HG02759 (cell line): ENCODE measurements around the gene ZSWIM7.

ENCODE experiments used
- ATAC-seq: cut with Tn5 transposase; IDR thresholded peaks from one replicate; pipeline ENCODE4 v1.9.1; 2021; ENCODE audit warnings: mild to moderate bottlenecking, moderate library complexity; ENCODE audit not compliant: unreplicated experiment

Gene ZSWIM7

DNA sequence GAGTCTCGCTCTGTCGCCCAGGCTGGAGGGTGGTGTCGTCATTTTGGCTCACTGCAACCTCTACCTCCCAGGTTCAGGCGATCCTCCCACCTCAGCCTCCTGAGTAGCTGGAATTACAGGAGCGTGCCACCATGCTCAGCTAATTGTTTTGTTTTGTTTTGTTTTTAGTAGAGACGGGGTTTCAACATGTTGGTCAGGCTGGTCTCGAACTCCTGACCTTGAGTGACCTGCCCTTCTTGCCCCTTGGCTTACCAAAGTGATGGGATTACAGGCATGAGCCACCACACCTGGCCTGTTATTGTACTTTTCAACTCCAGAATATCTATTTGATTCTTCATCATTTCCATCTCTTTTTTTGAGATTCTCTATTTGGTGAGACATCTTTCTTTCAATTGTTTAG, 63.6 kb downstream of the ZSWIM7 start:
- ATAC-seq: no peak

DNA sequence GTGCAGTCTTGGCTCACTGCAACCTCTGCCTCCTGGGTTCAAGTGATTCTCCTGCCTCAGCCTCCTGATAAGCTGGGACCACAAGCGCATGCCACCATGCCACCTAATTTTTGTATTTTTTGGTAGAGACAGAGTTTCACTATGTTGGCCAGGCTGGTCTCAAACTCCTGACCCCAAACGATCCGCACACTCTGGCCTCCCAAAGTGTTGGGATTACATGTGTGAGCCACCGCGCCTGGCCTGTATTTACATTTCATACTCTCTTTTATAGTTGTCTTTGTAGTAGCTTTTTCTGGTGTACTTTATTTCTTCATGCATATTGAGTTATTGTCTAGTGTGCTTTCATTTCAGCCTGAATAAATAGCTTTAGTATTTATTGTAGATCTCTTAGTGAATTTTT, 64.6 kb downstream of the ZSWIM7 start:
- no peak for ATAC-seq

DNA sequence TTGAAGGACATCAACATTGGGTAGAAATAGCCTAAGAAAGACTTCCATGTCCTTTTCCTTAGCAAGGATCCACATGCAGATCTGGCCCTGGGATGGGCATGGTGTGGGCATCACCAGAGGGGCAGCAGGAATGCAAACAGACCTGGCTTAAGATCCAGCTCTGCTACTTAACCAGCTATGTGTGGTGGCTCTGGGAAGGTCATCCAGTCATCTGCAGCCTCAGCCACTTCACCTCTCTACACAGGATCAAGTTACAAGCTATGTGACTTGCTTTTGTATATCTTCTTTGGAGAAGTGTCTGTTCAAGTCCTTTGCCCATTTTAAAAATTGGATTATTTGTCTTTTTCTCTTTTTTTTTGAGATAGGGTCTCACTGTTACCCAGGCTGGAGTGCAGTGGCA, 68.1 kb downstream of the ZSWIM7 start:
- no peak for ATAC-seq

DNA sequence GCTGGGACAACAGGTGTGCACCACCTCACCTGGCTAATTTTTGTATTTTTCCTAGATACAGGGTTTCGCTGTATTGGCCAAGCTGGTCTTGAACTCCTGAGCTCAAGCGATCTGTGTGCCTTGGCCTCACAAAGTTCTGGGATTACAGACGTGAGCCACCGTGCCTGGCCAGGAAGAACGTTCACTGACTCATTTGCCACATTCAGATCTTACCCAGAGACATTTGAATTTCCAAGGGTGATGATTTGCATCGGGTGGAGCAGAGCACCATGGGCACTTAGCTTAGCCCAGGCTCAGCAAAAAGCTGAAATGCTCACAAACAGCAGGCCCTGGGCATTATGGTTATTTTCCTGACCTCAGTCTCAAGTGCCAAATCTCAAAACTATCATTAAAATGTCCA, 69.1 kb downstream of the ZSWIM7 start:
- ATAC-seq: no peak

DNA sequence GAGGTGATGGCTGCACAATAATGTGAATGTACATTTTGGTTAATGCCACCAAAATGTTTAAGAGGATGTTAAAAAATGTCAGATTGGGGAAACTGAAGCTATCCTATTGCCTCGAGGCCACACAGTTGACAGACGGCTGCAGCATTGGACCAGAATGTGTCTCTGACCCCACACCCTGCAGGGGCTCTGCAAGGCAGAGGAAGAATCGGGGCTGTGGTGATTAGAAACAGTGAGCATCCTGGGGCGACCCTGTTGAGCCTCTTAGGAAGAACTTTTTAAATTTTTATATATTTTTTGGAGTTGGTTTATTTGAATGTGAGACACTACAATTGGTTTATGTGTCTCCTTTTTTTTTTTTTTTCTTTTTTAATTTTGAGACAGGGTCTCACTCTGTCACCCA, 69.6 kb downstream of the ZSWIM7 start:
- no peak for ATAC-seq

DNA sequence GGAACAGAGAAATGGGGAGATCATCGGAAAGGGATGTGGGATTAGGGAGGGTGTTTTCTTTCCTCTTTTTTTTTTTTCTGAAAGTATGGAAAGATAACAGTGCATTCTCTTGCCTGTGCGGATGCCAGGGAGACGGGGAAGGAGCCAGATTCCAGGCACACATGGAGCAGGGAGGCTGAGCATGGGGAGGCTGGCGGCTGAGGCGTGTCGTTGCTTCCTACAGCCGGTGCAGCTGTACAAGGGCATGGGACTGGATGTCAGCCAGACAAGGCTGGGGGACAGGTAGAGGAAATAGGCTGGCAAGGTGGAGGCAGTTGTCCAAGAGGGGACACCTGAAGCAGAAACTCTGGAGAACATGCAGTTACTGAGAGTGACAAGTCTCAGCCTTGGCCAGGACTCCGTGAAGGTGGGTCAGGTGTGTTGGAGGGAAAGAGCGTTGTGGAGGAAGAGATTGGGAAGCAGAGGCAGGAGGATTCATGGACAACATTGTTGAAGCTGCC, 71.2 kb downstream of the ZSWIM7 start:
- no peak for ATAC-seq
